ENCODE results near the gene OCA2. TPM values are rescaled to one million over a fixed set of nuclear protein-coding genes. Genes with fewer than 3 reads are reported as not detected.
"Not testable (repeated sequence)": the region's sequence is repeated elsewhere in the genome, so short reads cannot be mapped to it uniquely, and the experiment has no call there.

OCA2 gene
- total and polyA plus RNA-seq, 2 of the 8 experiments (the other 6 are each of a cell fraction or from before 2014, with no cell fraction given): 0.20 TPM

- 92% methylated on average over 9 of the region's 9 CpGs; no CpG with 5 or more reads in 1 of the 2 experiments for WGBS, 2 experiments (ENCODE audit: extremely low coverage in 1 of 2, insufficient coverage in 1 of 2, insufficient read length in 1 of 2, insufficient replicate concordance in 2 of 2, low coverage in 1 of 2, low lambda C conversion rate in 2 of 2, missing lambda C conversion rate in 1 of 2)
- not testable (repeated sequence) for FAIRE-seq
Measured at GRCh38 chr15:27713850-27714249, 385.3 kb downstream of the OCA2 start.

More at GRCh38 chr15:27713850-27714249, 385.3 kb downstream of the OCA2 start:
- H2BK12ac ChIP-seq (ENCODE audit: low read depth, low read length); H3K4me2 ChIP-seq (ENCODE audit: insufficient read depth in 1 of 2, low read depth in 2 of 2, low read length in 2 of 2); H3K9ac ChIP-seq (replicated peaks in 1 of 4; ENCODE audit: extremely low read depth in 1 of 4, low read depth in 3 of 4, low read length in 3 of 4); H3K27me3 ChIP-seq (replicated peaks in 1 of 4; ENCODE audit: control insufficient read depth in 3 of 4, extremely low read depth in 1 of 4, insufficient read depth in 3 of 4, low read length in 3 of 4); H3K27ac ChIP-seq (ENCODE audit: low read depth, low read length); H2BK20ac ChIP-seq (ENCODE audit: low read length); H3K4me1 ChIP-seq (replicated peaks in 1 of 4; ENCODE audit: control insufficient read depth in 3 of 4, insufficient read depth in 4 of 4, low read length in 3 of 4); H2BK5ac ChIP-seq (ENCODE audit: low read depth, low read length); H2AFZ ChIP-seq (ENCODE audit: low read length); POLR2A ChIA-PET (ENCODE audit: partially characterized antibody); H3K36me3 ChIP-seq (ENCODE audit: control insufficient read depth in 2 of 4, insufficient read depth in 4 of 4, low read length in 3 of 4); DNase-seq (ENCODE audit: low read depth in 1 of 2, low spot score in 2 of 2); H3K56ac ChIP-seq (replicated peaks; ENCODE audit: insufficient read length, low read depth, low read length); H3K79me2 ChIP-seq (ENCODE audit: control insufficient read depth in 1 of 2, insufficient read depth in 2 of 2, low read length in 2 of 2); H4K8ac ChIP-seq (ENCODE audit: extremely low read depth, insufficient read depth, low read length); H4K5ac ChIP-seq (ENCODE audit: insufficient read length, low read depth, low read length); H3K23me2 ChIP-seq (ENCODE audit: low read depth, low read length); H2BK15ac ChIP-seq (ENCODE audit: low read length); H4K20me1 ChIP-seq (replicated peaks in 1 of 2; ENCODE audit: control insufficient read depth in 1 of 2, insufficient read depth in 2 of 2, low read length in 2 of 2); H3K14ac ChIP-seq (ENCODE audit: insufficient read length); H3K18ac ChIP-seq (ENCODE audit: extremely low read depth, low read length); H3K4me3 ChIP-seq (ENCODE audit: extremely low read depth in 1 of 4, insufficient read depth in 2 of 4, low read depth in 3 of 4, low read length in 4 of 4); H2BK120ac ChIP-seq (replicated peaks; ENCODE audit: low read depth, low read length); H2AK5ac ChIP-seq (ENCODE audit: low read depth, low read length); H3K23ac ChIP-seq (ENCODE audit: insufficient read length); H3K4ac ChIP-seq (replicated peaks; ENCODE audit: insufficient read length, low read depth, low read length); H4K91ac ChIP-seq (replicated peaks; ENCODE audit: insufficient read length, low read length); H3K79me1 ChIP-seq (ENCODE audit: low read depth, low read length); H3K9me3 ChIP-seq (ENCODE audit: insufficient read depth in 2 of 2, low read depth in 1 of 2, low read length in 1 of 2): not testable (repeated sequence)
- CTCF ChIA-PET (ENCODE audit: partially characterized antibody): interaction anchor here (1.3 to 3.1 kb wide), 6 partner anchors 8 to 33 kb away, joined by 4 to 17 read pairs (median 6); no protein-coding TSS in a partner anchor

Data from H1 (cell line).